ENCODE measurements around the gene RALGDS.

GRCh38 chr9:133067813-133068212 is 53.2 kb downstream of the RALGDS start:
- TF ChIP-seq CTCF (IDR thresholded peaks at IDR 0.05; ENCODE audit: extremely low read depth in 1 of 2, insufficient read depth in 1 of 2, low read depth in 1 of 2, low read length in 2 of 2) = no peak
- no peak for TF ChIP-seq POLR2A (IDR thresholded peaks at IDR 0.05; ENCODE audit: low read depth, low read length)
- no peak for TF ChIP-seq EZH2 (IDR thresholded peaks at IDR 0.05; ENCODE audit: borderline replicate concordance, low read depth, low read length, severe bottlenecking)
- no peak for TF ChIP-seq MYC (IDR thresholded peaks at IDR 0.05; ENCODE audit: low read depth, low read length)

Measured in endothelial cell of umbilical vein (primary cell).